ENCODE measurements around the gene ASPA.
A peak's percentile ranks its signal among the peaks of the same experiment; 100 is the strongest.

ASPA gene

DNA sequence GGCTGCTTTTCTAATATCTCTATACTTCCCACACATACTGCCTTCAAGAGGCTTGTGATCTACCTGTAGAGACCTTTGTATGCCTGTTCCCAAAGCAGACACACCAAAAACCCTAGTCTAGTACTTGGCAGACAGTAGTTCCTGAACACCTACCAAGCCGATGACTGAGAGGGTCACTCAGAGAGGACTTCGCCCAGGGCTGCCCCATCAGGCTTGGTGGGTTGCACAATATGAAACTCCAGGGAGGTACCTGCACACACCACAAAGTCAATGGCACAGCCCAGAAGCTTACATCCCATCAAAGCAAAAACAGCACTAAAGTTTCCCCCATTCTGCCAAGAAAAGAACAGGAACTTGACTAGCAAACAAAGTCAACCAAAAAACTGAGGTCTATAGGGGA lies 30.3 kb downstream of the ASPA start:
- DNase-seq (ENCODE audit: low read depth, low spot score), result no peak
- in situ Hi-C loops (cut with HindIII; ENCODE audit: low sequenced_read_pairs), result no loop called here
- TF ChIP-seq CTCF (IDR thresholded peaks at IDR 0.05; ENCODE audit: low read depth, low read length), result no peak
- H3K4me3 ChIP-seq (ENCODE audit: low read depth, low read length), result no peak overlapping the region

DNA sequence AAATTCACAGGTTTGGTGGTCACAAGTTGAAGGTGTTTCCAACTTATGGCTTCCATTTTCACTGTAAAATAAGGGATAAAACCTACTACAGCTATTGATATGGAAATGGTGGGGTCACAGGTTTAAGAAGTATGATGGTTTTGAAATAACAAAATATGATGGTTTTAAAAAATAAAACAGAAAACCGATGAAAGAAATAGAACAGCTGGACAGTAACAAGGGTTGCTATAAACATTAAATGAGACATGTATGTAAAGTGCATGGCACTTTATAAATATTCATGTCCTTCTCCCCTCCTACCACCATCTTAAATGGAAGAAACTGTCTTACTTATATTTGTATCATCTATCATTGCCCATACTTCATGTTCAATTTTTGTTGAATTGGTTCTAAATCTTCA lies 31.3 kb downstream of the ASPA start:
- no peak overlapping the region for H3K4me3 ChIP-seq (ENCODE audit: low read depth, low read length)
- in situ Hi-C loops (cut with HindIII; ENCODE audit: low sequenced_read_pairs), result no loop called here
- no peak for TF ChIP-seq CTCF (IDR thresholded peaks at IDR 0.05; ENCODE audit: low read depth, low read length)
- no peak for DNase-seq (ENCODE audit: low read depth, low spot score)

GRCh38 chr17:3507869-3508268 lies 32.1 kb downstream of the ASPA start:
- DNase-seq (ENCODE audit: low read depth, low spot score), result no peak
- TF ChIP-seq CTCF (IDR thresholded peaks at IDR 0.05; ENCODE audit: low read depth, low read length), result no peak
- in situ Hi-C loops (cut with HindIII; ENCODE audit: low sequenced_read_pairs), result no loop called here
- no peak overlapping the region for H3K4me3 ChIP-seq (ENCODE audit: low read depth, low read length)

DNA sequence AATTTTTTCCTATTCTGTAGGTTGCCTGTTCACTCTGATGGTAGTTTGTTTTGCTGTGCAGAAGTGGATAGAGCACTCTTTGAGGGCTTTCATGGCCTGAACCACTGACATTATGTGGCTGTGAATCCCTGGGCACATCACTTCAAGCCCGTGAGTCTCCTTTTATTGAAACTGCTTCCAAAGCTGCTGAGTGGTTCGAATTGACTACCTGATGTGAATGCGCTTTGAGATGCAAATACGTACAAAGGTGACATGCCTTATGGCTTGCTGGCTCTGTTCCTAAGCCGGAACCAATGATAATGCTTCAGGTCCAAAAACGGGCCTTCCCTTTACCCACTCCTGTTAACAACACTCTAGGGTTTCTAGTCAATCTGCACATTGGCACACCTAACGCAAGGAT lies 34.3 kb downstream of the ASPA start:
- H3K4me3 ChIP-seq (ENCODE audit: low read depth, low read length), result no peak overlapping the region
- DNase-seq (ENCODE audit: low read depth, low spot score), result no peak
- in situ Hi-C loops (cut with HindIII; ENCODE audit: low sequenced_read_pairs), result no loop called here
- TF ChIP-seq CTCF (IDR thresholded peaks at IDR 0.05; ENCODE audit: low read depth, low read length), result no peak

- no peak overlapping the region for H3K4me3 ChIP-seq (ENCODE audit: low read depth, low read length)
- no peak for DNase-seq (ENCODE audit: low read depth, low spot score)
- no peak for TF ChIP-seq CTCF (IDR thresholded peaks at IDR 0.05; ENCODE audit: low read depth, low read length)
- in situ Hi-C loops (cut with HindIII; ENCODE audit: low sequenced_read_pairs), result no loop called here
These were observed 36.2 kb downstream of the ASPA start for GRCh38 chr17:3511852-3512504.

GRCh38 chr17:3512505-3513171 lies 36.8 kb downstream of the ASPA start:
- no peak overlapping the region for H3K4me3 ChIP-seq (ENCODE audit: low read depth, low read length)
- peak; percentile 36 for DNase-seq (ENCODE audit: low read depth, low spot score)
- in situ Hi-C loops (cut with HindIII; ENCODE audit: low sequenced_read_pairs), result no loop called here
- TF ChIP-seq CTCF (IDR thresholded peaks at IDR 0.05; ENCODE audit: low read depth, low read length), result no peak
